Measurements from ENCODE around the gene NOS2. TPM values are rescaled to one million over a fixed set of nuclear protein-coding genes. Genes with fewer than 3 reads are reported as not detected.

Gene NOS2
- total RNA-seq, 1 donor, result not detected

GRCh38 chr17:27805520-27806146 is 5.3 kb upstream of the NOS2 start:
- TF ChIP-seq CTCF (IDR thresholded peaks at IDR 0.05; ENCODE audit: insufficient read depth, low read length), result peak; percentile 79
- DNase-seq (ENCODE audit: low read depth), result peak; percentile 90
- peak overlapping the region; percentile 47 for H3K4me3 ChIP-seq (ENCODE audit: low read depth, low read length)

GRCh38 chr17:27804113-27804512 is 3.8 kb upstream of the NOS2 start:
- no peak for TF ChIP-seq CTCF (IDR thresholded peaks at IDR 0.05; ENCODE audit: insufficient read depth, low read length)
- no peak overlapping the region for H3K4me3 ChIP-seq (ENCODE audit: low read depth, low read length)
- no peak for DNase-seq (ENCODE audit: low read depth)

- DNase-seq (ENCODE audit: low read depth), result no peak
- no peak for TF ChIP-seq CTCF (IDR thresholded peaks at IDR 0.05; ENCODE audit: insufficient read depth, low read length)
- H3K4me3 ChIP-seq (ENCODE audit: low read depth, low read length), result no peak overlapping the region
Measured at GRCh38 chr17:27802962-27803680, 2.8 kb upstream of the NOS2 start.

GRCh38 chr17:27802033-27802432 is 1.7 kb upstream of the NOS2 start:
- TF ChIP-seq CTCF (IDR thresholded peaks at IDR 0.05; ENCODE audit: insufficient read depth, low read length), result no peak
- no peak overlapping the region for H3K4me3 ChIP-seq (ENCODE audit: low read depth, low read length)
- DNase-seq (ENCODE audit: low read depth), result no peak

- DNase-seq (ENCODE audit: low read depth), result no peak
- TF ChIP-seq CTCF (IDR thresholded peaks at IDR 0.05; ENCODE audit: insufficient read depth, low read length), result no peak
- no peak overlapping the region for H3K4me3 ChIP-seq (ENCODE audit: low read depth, low read length)
Measured at GRCh38 chr17:27798376-27798775, 2.0 kb downstream of the NOS2 start.

GRCh38 chr17:27797390-27798091 is 2.8 kb downstream of the NOS2 start:
- no peak for DNase-seq (ENCODE audit: low read depth)
- no peak overlapping the region for H3K4me3 ChIP-seq (ENCODE audit: low read depth, low read length)
- no peak for TF ChIP-seq CTCF (IDR thresholded peaks at IDR 0.05; ENCODE audit: insufficient read depth, low read length)

All from fibroblast of the aortic adventitia (primary cell).